Measurements from ENCODE around the gene UBALD1.
"Not testable (repeated sequence)": the region's sequence is repeated elsewhere in the genome, so short reads cannot be mapped to it uniquely, and the experiment has no call there.

UBALD1 gene

GRCh38 chr16:4594433-4595410, 20.0 kb downstream of the UBALD1 start:
- in situ Hi-C loops (cut with HindIII; ENCODE audit: low pct_unique_long_range_greater_than_20kb, low sequenced_read_pairs): no loop called here
- no peak for TF ChIP-seq JUND (IDR thresholded peaks at IDR 0.05; ENCODE audit: low read depth)
- no peak for DNase-seq (ENCODE audit: low read depth in 1 of 2, low spot score in 1 of 2)

- in situ Hi-C loops (cut with HindIII; ENCODE audit: low pct_unique_long_range_greater_than_20kb, low sequenced_read_pairs): no loop called here
- TF ChIP-seq JUND (IDR thresholded peaks at IDR 0.05; ENCODE audit: low read depth): no peak
- DNase-seq (ENCODE audit: low read depth in 1 of 2, low spot score in 1 of 2): no peak
Measured at GRCh38 chr16:4593086-4593485, 21.6 kb downstream of the UBALD1 start.

GRCh38 chr16:4591706-4592470, 22.8 kb downstream of the UBALD1 start:
- in situ Hi-C loops (cut with HindIII; ENCODE audit: low pct_unique_long_range_greater_than_20kb, low sequenced_read_pairs): no loop called here
- no peak for TF ChIP-seq JUND (IDR thresholded peaks at IDR 0.05; ENCODE audit: low read depth)
- DNase-seq (ENCODE audit: low read depth in 1 of 2, low spot score in 1 of 2): no peak

GRCh38 chr16:4591191-4591590, 23.5 kb downstream of the UBALD1 start:
- DNase-seq (ENCODE audit: low read depth in 1 of 2, low spot score in 1 of 2): no peak
- no peak for TF ChIP-seq JUND (IDR thresholded peaks at IDR 0.05; ENCODE audit: low read depth)
- in situ Hi-C loops (cut with HindIII; ENCODE audit: low pct_unique_long_range_greater_than_20kb, low sequenced_read_pairs): no loop called here

GRCh38 chr16:4588961-4589360, 25.7 kb downstream of the UBALD1 start:
- no peak for TF ChIP-seq JUND (IDR thresholded peaks at IDR 0.05; ENCODE audit: low read depth)
- in situ Hi-C loops (cut with HindIII; ENCODE audit: low pct_unique_long_range_greater_than_20kb, low sequenced_read_pairs): no loop called here
- DNase-seq (ENCODE audit: low read depth in 1 of 2, low spot score in 1 of 2): no peak

GRCh38 chr16:4588386-4588785, 26.3 kb downstream of the UBALD1 start:
- in situ Hi-C loops (cut with HindIII; ENCODE audit: low pct_unique_long_range_greater_than_20kb, low sequenced_read_pairs): no loop called here
- DNase-seq (ENCODE audit: low read depth in 1 of 2, low spot score in 1 of 2): no peak
- no peak for TF ChIP-seq JUND (IDR thresholded peaks at IDR 0.05; ENCODE audit: low read depth)

- no peak for DNase-seq (ENCODE audit: low read depth in 1 of 2, low spot score in 1 of 2)
- in situ Hi-C loops (cut with HindIII; ENCODE audit: low pct_unique_long_range_greater_than_20kb, low sequenced_read_pairs): no loop called here
- TF ChIP-seq JUND (IDR thresholded peaks at IDR 0.05; ENCODE audit: low read depth): no peak
Measured at GRCh38 chr16:4586291-4586690, 28.4 kb downstream of the UBALD1 start.

GRCh38 chr16:4583906-4584305, 30.8 kb downstream of the UBALD1 start:
- no peak for TF ChIP-seq JUND (IDR thresholded peaks at IDR 0.05; ENCODE audit: low read depth)
- DNase-seq (ENCODE audit: low read depth in 1 of 2, low spot score in 1 of 2): no peak
- in situ Hi-C loops (cut with HindIII; ENCODE audit: low pct_unique_long_range_greater_than_20kb, low sequenced_read_pairs): no loop called here

- TF ChIP-seq JUND (IDR thresholded peaks at IDR 0.05; ENCODE audit: low read depth): no peak
- in situ Hi-C loops (cut with HindIII; ENCODE audit: low pct_unique_long_range_greater_than_20kb, low sequenced_read_pairs): no loop called here
- no peak for DNase-seq (ENCODE audit: low read depth in 1 of 2, low spot score in 1 of 2)
Measured at GRCh38 chr16:4580250-4580649, 34.4 kb downstream of the UBALD1 start.

GRCh38 chr16:4578961-4579530, 35.6 kb downstream of the UBALD1 start:
- TF ChIP-seq JUND (IDR thresholded peaks at IDR 0.05; ENCODE audit: low read depth): no peak
- in situ Hi-C loops (cut with HindIII; ENCODE audit: low pct_unique_long_range_greater_than_20kb, low sequenced_read_pairs): no loop called here
- no peak for DNase-seq (ENCODE audit: low read depth in 1 of 2, low spot score in 1 of 2)

GRCh38 chr16:4576008-4576407, 38.7 kb downstream of the UBALD1 start:
- in situ Hi-C loops (cut with HindIII; ENCODE audit: low pct_unique_long_range_greater_than_20kb, low sequenced_read_pairs): no loop called here
- TF ChIP-seq JUND (IDR thresholded peaks at IDR 0.05; ENCODE audit: low read depth): no peak
- no peak for DNase-seq (ENCODE audit: low read depth in 1 of 2, low spot score in 1 of 2)

GRCh38 chr16:4574919-4575705, 39.6 kb downstream of the UBALD1 start:
- in situ Hi-C loops (cut with HindIII; ENCODE audit: low pct_unique_long_range_greater_than_20kb, low sequenced_read_pairs): no loop called here
- no peak for TF ChIP-seq JUND (IDR thresholded peaks at IDR 0.05; ENCODE audit: low read depth)
- DNase-seq (ENCODE audit: low read depth in 1 of 2, low spot score in 1 of 2): peak in 1 of 2 experiments; percentile 13

- in situ Hi-C loops (cut with HindIII; ENCODE audit: low pct_unique_long_range_greater_than_20kb, low sequenced_read_pairs); DNase-seq (ENCODE audit: low read depth in 1 of 2, low spot score in 1 of 2): not testable (repeated sequence)
Measured at GRCh38 chr16:4573926-4574325, 40.8 kb downstream of the UBALD1 start.
